WERI-Rb-1 (cell line): ENCODE measurements around the gene FGF14.

Experiments
- DNase-seq: peaks from one replicate; pipeline ENCODE4 v3.0.0-alpha.2; 2020
- H3K27ac ChIP-seq: fragments of 250-450 bp; sonication (Bioruptor Pico); 2 replicates; pipeline ENCODE4 v1.5.1; 2020; ENCODE audit warnings: mild to moderate bottlenecking, moderate library complexity
- H3K27me3 ChIP-seq: fragments of 250-450 bp; sonication (Bioruptor Pico); 2 replicates; pipeline ENCODE4 v1.5.1; 2021; ENCODE audit warnings: mild to moderate bottlenecking, low read depth, moderate library complexity; ENCODE audit not compliant: insufficient read depth, severe bottlenecking
- H3K36me3 ChIP-seq: fragments of 250-450 bp; sonication (Bioruptor Pico); 2 replicates; pipeline ENCODE4 v1.5.1; 2020; ENCODE audit warnings: mild to moderate bottlenecking, moderate library complexity
- H3K4me3 ChIP-seq: 2 replicates; pipeline ENCODE4 v1.5.1; 2011; ENCODE audit warnings: low read depth, mild to moderate bottlenecking, control low read depth, low read length
- H3K9me3 ChIP-seq: fragments of 250-450 bp; sonication (Bioruptor Pico); 2 replicates; pipeline ENCODE4 v1.5.1; 2021; ENCODE audit warnings: mild to moderate bottlenecking, moderate library complexity; ENCODE audit not compliant: severe bottlenecking
- CTCF ChIP-seq: IDR thresholded peaks from 2 replicates; pipeline ENCODE4 v1.5.1; 2011; ENCODE audit warnings: low read depth, mild to moderate bottlenecking, control low read depth, inconsistent platforms, low read length

Gene FGF14

DNA sequence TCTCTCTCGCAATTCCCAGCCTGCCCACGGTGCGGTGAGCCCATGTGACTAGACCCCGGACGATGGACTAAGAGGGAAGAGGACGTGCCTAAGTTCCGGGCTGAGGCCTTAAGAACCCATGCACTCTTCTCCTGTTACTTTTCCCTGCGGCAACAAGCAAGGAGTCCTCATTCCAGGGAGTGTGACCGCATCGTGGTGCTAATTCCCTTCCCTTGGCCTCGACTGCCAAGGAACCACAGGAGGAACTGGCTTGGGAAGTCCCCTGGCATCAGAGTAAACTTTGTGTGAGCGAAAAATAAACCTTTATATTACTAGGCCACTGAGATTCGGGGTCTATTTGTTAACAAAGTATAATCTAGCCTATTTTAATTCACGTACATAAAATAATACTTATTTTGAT, 34.0 kb downstream of the FGF14 start:
- Histone ChIP-seq H3K27ac (no peak overlapping the region), H3K27me3 (no peaks in the 10 kb centered on the region), H3K9me3 (no peaks in the 10 kb centered on the region), H3K36me3 (no peaks in the 10 kb centered on the region), H3K4me3 (no peak overlapping the region)
- no peak for TF ChIP-seq CTCF
- DNase-seq: no peak

- no peak overlapping the region for H3K27ac ChIP-seq
- H3K27me3 ChIP-seq: no peaks in the 10 kb centered on the region
- TF ChIP-seq CTCF: no peak
- H3K36me3 ChIP-seq: no peaks in the 10 kb centered on the region
- H3K4me3 ChIP-seq: no peak overlapping the region
- no peaks in the 10 kb centered on the region for H3K9me3 ChIP-seq
- no peak for DNase-seq
Observed at GRCh38 chr13:102361113-102361512, 40.7 kb downstream of the FGF14 start.

DNA sequence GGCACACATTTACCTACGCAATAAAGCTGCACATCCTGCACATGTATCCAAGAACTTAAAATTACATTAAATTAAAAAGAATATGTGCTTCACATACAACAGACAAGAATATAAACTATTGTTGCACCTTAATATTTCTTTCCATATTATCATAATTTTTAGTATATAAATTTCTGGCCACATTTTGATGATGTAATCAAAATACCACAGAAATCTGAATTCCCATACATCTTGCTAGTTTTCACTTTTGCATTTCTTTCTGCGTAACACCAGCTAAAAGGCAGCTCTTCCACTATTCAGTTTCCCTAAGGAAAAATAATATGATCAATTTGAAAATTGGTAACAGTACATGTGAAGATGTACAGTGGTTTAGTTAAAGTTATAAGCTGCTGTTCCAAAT, 42.6 kb downstream of the FGF14 start:
- Histone ChIP-seq H3K27me3 (no peaks in the 10 kb centered on the region), H3K4me3 (no peak overlapping the region), H3K36me3 (no peaks in the 10 kb centered on the region), H3K27ac (no peak overlapping the region), H3K9me3 (no peaks in the 10 kb centered on the region)
- no peak for TF ChIP-seq CTCF
- DNase-seq: no peak

GRCh38 chr13:102355251-102355650, 46.6 kb downstream of the FGF14 start:
- DNase-seq: no peak
- H3K27ac ChIP-seq: no peak overlapping the region
- H3K4me3 ChIP-seq: no peak overlapping the region
- TF ChIP-seq CTCF: no peak
- no peaks in the 10 kb centered on the region for H3K27me3 ChIP-seq
- no peaks in the 10 kb centered on the region for H3K36me3 ChIP-seq
- no peaks in the 10 kb centered on the region for H3K9me3 ChIP-seq

DNA sequence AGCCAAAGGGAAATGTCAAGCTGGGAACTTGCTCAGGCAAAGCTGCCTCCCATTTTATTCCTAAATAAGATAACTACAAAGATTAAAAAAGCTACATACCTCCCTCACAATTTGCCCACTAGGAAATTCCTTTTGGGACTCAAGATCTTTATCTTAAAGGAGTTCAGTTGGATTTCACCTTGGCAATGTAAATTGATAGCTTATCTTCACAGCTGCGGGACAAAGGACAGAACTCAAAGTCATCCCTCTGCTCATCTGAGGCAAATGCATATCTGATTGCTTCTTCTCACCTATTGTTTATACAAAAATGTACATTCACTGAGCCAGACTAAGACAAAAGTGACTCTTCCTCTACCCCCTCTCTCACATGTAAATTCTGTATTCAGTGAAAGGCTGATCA, 47.8 kb downstream of the FGF14 start:
- no peak for TF ChIP-seq CTCF
- H3K9me3 ChIP-seq: no peaks in the 10 kb centered on the region
- no peaks in the 10 kb centered on the region for H3K27me3 ChIP-seq
- H3K36me3 ChIP-seq: no peaks in the 10 kb centered on the region
- DNase-seq: no peak
- no peak overlapping the region for H3K27ac ChIP-seq
- no peak overlapping the region for H3K4me3 ChIP-seq

- no peak overlapping the region for H3K4me3 ChIP-seq
- no peaks in the 10 kb centered on the region for H3K36me3 ChIP-seq
- no peaks in the 10 kb centered on the region for H3K9me3 ChIP-seq
- H3K27ac ChIP-seq: no peak overlapping the region
- DNase-seq: no peak
- no peaks in the 10 kb centered on the region for H3K27me3 ChIP-seq
- TF ChIP-seq CTCF: no peak
Observed at GRCh38 chr13:102351521-102351920, 50.3 kb downstream of the FGF14 start.
